ENCODE data around the gene TMEM212.

Gene TMEM212

DNA sequence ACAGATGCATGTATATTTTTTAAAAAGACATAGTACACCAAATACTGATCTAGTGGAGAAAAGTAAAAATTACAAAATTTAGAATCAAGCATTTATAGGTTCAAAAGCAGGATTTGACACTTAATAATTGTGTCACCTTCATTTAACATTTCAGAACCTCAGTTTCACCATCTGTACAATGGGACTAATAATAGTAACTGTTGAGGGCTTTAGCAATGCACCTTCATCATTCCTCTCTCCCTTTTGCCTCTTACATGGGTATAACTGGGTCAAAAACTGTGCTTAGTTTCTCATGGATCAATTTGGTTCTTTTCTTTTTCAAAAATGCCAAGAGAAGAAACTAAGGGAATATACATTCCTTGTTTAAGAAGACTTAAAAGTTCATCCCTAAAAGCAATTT, 5.5 kb upstream of the TMEM212 start:
- FAIRE-seq = no peak
- DNase-seq (ENCODE audit: insufficient read length) = no peak
- TF ChIP-seq POLR2A (IDR thresholded peaks at IDR 0.05; ENCODE audit: low read depth, low read length) (no peak), POLR2AphosphoS5 (IDR thresholded peaks at IDR 0.05; ENCODE audit: low read depth, low read length) (no peak), TAF1 (IDR thresholded peaks at IDR 0.05; ENCODE audit: borderline replicate concordance, low read depth, low read length) (no peak)

DNA sequence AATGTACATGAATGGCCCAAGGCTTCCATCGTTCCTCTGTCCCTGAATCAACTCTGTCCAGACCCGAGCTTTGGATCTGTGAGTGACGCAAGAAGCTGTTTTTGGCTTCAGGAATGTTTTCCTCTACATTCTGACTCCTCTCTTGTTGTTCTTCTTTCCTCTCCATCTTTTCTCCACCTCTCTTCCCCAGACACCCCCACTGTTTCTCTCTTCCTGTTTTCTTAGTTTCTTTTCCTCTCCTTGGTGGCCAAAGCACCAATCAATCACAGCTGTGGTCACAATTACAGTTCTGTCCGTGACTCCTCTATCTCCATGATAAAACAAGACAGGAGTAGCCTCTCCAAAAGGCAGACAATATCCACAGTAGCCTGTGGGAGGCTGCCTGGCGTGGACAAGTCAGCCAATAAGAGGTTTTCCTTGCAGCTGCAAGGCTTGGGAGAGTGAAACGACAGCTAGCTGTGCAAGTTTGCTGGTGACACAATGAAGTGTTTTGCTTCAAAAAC, 4.9 kb upstream of the TMEM212 start:
- TF ChIP-seq TAF1 (IDR thresholded peaks at IDR 0.05; ENCODE audit: borderline replicate concordance, low read depth, low read length) = no peak
- no peak for TF ChIP-seq POLR2A (IDR thresholded peaks at IDR 0.05; ENCODE audit: low read depth, low read length)
- no peak for TF ChIP-seq POLR2AphosphoS5 (IDR thresholded peaks at IDR 0.05; ENCODE audit: low read depth, low read length)
- DNase-seq (ENCODE audit: insufficient read length) (no peak), FAIRE-seq (no peak)

DNA sequence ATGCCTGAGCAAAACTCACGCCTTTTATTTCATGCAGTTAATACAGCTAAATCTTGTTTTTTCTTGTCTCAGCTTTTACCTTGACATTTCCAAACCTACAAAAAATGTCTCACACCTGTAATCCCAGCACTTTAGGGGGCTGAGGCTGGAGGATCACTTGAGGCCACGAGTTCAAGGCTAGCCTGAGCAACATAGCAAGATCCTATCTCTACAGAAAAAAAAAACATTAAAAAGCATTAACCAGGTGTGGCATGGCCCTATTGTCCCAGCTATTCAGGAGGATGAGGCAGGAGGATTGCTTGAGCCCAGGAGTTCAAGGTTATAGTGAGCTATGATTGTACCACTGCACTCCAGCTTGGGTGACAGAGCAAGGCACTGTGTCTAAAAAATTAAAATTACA, 3.9 kb upstream of the TMEM212 start:
- no peak for FAIRE-seq
- TF ChIP-seq POLR2AphosphoS5 (IDR thresholded peaks at IDR 0.05; ENCODE audit: low read depth, low read length) (no peak), TAF1 (IDR thresholded peaks at IDR 0.05; ENCODE audit: borderline replicate concordance, low read depth, low read length) (no peak), POLR2A (IDR thresholded peaks at IDR 0.05; ENCODE audit: low read depth, low read length) (no peak)
- no peak for DNase-seq (ENCODE audit: insufficient read length)

DNA sequence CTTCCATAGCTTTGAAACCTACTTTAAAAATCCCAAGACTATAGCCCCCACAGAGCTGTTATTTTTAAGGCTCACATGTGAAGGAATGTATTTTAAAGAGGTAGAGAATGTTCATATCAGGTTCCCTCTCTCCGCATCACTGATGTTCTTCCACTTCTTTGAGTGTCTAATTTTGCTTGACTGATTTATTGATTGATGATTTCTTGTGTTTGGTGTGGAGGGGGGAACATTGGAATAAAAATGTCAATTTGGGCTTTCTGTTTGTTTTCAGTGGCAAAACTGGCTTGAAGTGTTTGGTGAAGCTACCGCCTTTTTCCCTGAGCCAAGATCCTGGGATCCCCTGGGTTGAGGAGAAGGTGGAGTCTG, 2.7 kb upstream of the TMEM212 start:
- FAIRE-seq (no peak), DNase-seq (ENCODE audit: insufficient read length) (no peak)
- TF ChIP-seq TAF1 (IDR thresholded peaks at IDR 0.05; ENCODE audit: borderline replicate concordance, low read depth, low read length) (no peak), POLR2AphosphoS5 (IDR thresholded peaks at IDR 0.05; ENCODE audit: low read depth, low read length) (no peak), POLR2A (IDR thresholded peaks at IDR 0.05; ENCODE audit: low read depth, low read length) (no peak)

DNA sequence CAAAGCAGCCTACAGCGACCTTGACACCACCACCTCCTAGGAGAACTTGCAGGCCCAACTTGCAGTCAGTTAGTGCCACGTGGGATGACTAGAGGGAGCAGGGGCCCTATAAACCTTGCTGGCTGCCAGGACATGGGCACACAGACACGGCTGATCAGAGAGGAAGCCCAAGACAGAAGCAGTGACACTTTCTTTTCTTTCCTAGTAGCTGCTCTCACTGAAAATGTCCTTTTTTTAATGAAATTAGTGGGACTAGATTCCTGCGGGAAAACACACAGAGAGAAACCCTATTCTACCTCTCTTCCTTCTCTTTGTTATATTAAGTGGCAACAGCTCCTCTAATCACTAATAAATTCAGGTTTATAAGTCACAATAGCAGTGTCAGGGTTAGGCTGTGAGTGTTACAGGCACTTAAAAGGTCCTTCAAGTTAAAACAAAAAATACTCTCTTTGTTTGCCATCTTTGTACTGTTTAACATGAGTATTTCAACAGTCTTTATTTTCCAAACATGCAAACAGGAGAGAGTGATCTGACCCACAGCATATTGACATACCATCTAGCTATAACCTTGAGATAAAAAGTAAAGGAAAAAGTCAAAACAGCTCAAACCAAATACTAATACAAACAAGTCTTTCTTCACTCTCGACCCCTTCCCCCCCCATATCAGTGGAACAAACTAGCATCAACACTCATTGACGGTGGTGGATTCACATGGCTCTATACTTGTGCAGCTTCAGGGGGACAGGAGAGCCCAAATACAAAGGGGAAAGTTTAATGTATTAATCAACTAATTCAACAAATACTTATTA, 2.1 kb upstream of the TMEM212 start:
- no peak for FAIRE-seq
- TF ChIP-seq POLR2A (IDR thresholded peaks at IDR 0.05; ENCODE audit: low read depth, low read length) (no peak), TAF1 (IDR thresholded peaks at IDR 0.05; ENCODE audit: borderline replicate concordance, low read depth, low read length) (no peak), POLR2AphosphoS5 (IDR thresholded peaks at IDR 0.05; ENCODE audit: low read depth, low read length) (no peak)
- no peak for DNase-seq (ENCODE audit: insufficient read length)

DNA sequence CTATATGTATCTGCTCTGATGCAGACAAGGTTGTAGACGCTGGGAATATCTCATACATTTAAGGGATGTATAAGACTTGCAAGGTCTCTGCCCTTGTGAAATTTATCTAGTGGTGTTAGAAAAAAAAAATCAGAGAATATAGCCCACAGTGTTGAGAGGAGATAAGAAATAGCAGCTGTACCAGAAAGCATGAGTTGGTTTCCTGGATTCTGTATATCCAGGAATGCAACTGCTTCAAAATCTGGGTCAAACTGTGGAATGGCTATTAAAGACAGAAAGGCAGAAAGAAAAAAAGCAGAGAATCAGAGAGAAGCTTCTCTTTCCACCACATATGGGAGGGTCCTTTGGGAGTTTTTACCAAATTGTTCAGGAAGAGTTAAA, 1.5 kb upstream of the TMEM212 start:
- FAIRE-seq (no peak), DNase-seq (ENCODE audit: insufficient read length) (no peak)
- no peak for TF ChIP-seq POLR2AphosphoS5 (IDR thresholded peaks at IDR 0.05; ENCODE audit: low read depth, low read length)
- TF ChIP-seq POLR2A (IDR thresholded peaks at IDR 0.05; ENCODE audit: low read depth, low read length) = no peak
- TF ChIP-seq TAF1 (IDR thresholded peaks at IDR 0.05; ENCODE audit: borderline replicate concordance, low read depth, low read length) = no peak

DNA sequence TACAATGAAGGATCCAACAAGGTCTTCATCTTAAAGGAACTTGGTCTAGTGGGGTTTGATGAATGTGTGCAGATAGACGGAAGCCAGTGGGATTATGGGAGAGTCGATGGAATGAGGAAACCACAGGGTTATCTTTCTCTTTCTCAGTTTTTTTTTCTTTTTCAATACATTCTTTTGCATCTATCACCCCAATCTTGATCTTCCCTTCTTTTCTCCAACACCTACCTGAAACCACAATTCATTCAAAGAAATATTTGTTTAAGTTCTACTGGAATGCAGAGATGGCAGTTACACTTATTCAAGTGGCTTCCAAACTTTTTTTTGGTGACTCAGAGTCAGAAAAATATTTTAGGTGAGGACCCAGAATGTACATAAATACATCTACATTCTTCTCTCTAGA, 1.7 kb downstream of the TMEM212 start:
- DNase-seq (ENCODE audit: insufficient read length) (no peak), FAIRE-seq (no peak)
- TF ChIP-seq POLR2A (IDR thresholded peaks at IDR 0.05; ENCODE audit: low read depth, low read length) (no peak), POLR2AphosphoS5 (IDR thresholded peaks at IDR 0.05; ENCODE audit: low read depth, low read length) (no peak), TAF1 (IDR thresholded peaks at IDR 0.05; ENCODE audit: borderline replicate concordance, low read depth, low read length) (no peak)

DNA sequence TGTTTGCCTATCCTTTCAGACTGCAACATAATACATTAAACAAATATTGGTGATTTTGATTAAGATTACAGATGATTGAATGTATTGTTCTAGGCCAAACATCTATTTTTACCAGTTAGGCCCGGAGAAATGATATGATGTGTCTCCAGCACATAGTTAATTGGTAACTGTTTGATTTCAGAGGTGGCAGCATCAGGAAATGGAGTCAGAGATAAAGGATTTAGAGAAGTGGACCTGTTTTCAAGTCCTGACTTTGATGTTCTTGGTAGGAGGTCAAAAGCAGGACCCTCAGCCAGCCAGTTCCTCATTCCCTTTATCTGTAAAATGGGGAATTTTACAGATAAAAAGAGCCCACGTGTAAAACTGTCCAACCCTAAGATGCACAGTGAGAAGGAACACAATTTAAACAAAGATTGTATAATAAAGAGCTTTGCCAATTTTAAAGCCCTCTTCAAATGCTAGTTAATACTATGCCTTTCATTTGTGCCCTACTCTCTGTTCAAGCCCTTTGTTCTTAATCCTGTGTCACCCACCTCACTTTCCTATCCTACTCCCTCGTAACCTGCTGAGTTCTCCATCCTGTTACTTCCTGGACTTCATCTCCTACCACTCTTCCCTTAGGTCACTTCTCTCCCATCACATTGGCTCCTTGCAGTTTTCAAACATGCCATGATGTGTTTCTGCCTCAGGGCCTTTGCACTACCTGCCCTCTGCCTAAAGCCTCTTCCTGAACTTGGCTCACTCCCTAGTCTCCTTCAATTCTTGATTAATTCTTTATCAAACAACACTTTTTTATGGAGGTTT, 2.5 kb downstream of the TMEM212 start:
- FAIRE-seq = no peak
- no peak for DNase-seq (ENCODE audit: insufficient read length)
- no peak for TF ChIP-seq POLR2A (IDR thresholded peaks at IDR 0.05; ENCODE audit: low read depth, low read length)
- no peak for TF ChIP-seq POLR2AphosphoS5 (IDR thresholded peaks at IDR 0.05; ENCODE audit: low read depth, low read length)
- no peak for TF ChIP-seq TAF1 (IDR thresholded peaks at IDR 0.05; ENCODE audit: borderline replicate concordance, low read depth, low read length)

DNA sequence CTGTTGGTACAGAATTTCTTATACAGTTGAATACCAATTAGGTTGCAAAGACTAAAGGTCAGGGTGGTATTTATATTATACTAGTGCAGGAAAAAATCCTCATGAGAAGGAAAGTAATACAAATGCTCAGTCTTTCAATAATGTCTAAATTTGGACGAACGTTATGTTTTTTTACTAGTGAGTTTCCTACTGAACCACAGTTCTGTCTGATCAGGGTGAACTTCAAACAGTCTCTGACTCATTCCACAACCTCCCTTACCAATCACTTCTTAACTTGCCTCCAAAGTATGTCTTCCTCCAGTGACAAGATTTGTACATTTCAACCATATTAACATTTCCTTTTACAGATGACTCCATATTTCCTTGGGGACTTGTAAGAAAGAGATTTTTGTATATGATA, 3.4 kb downstream of the TMEM212 start:
- DNase-seq (ENCODE audit: insufficient read length) = no peak
- TF ChIP-seq TAF1 (IDR thresholded peaks at IDR 0.05; ENCODE audit: borderline replicate concordance, low read depth, low read length) (no peak), POLR2AphosphoS5 (IDR thresholded peaks at IDR 0.05; ENCODE audit: low read depth, low read length) (no peak), POLR2A (IDR thresholded peaks at IDR 0.05; ENCODE audit: low read depth, low read length) (no peak)
- peak; percentile 48 for FAIRE-seq

DNA sequence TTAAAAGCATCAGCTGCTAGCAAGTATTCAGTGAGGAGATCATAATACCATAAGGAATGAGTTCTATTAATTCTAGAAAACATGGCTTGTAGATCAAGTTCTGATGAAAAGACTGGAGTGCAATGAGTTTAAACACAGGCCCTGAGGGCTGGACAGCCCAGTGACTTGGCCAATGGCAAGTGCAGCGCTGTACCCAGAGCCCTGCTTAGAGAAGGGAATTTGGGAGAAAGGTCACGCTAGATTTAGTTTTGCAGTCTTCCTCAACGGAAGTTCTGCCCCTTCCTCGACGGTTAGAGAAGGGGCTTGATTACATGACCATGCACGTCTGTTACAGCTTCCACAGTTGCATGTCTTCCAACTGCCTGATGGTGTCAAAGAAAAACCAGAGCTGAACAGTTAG, 4.0 kb downstream of the TMEM212 start:
- FAIRE-seq (no peak), DNase-seq (ENCODE audit: insufficient read length) (no peak)
- TF ChIP-seq POLR2A (IDR thresholded peaks at IDR 0.05; ENCODE audit: low read depth, low read length) (no peak), TAF1 (IDR thresholded peaks at IDR 0.05; ENCODE audit: borderline replicate concordance, low read depth, low read length) (no peak), POLR2AphosphoS5 (IDR thresholded peaks at IDR 0.05; ENCODE audit: low read depth, low read length) (no peak)

DNA sequence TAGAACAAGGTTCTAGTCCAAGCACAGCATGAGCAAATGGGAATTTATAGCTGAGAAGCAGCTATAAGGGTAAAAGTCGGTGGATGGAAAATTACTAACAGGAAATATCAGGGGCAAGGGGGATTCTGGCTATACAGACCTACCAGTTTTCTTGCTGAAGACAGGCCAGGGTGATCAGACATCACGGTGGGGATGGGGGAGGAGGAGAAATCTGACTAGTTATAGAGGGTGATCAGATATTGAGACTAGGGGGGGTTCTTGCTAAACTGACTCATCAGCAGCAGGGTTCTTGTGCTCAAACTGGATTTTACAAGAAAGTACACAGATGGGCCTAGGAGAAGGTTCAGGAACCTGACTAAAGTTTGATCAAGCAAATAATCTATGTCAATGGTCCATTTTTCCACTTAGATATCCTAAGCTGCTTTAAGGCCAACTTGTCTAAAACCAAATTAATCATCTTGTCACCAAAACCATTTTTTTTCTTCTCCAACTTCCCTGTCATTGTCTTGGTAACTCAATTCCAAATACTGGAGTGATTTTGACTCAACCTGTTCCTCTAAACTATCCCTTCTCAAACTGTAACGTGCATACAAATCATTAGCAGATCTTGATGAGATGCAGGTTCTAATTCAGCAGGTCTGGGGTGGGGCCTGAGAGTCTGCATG, 4.6 kb downstream of the TMEM212 start:
- FAIRE-seq = no peak

More for the DNA sequence above, 4.6 kb downstream of the TMEM212 start:
- DNase-seq (ENCODE audit: insufficient read length) = no peak
- no peak for TF ChIP-seq POLR2AphosphoS5 (IDR thresholded peaks at IDR 0.05; ENCODE audit: low read depth, low read length)
- TF ChIP-seq POLR2A (IDR thresholded peaks at IDR 0.05; ENCODE audit: low read depth, low read length) = no peak
- TF ChIP-seq TAF1 (IDR thresholded peaks at IDR 0.05; ENCODE audit: borderline replicate concordance, low read depth, low read length) = no peak

Data from GM12892 (cell line).